ENCODE measurements around the gene LRIT2. TPM values are rescaled to one million over a fixed set of nuclear protein-coding genes. Genes with fewer than 3 reads are reported as not detected.

LRIT2 gene
- polyA plus RNA-seq, 6 donors from 2014 or later, result not detected

- H3K9me3 Mint-ChIP-seq, result peaks cover 0 to 1% (median 0%) of the 10 kb centered on the region in 7 donors
- ATAC-seq (ENCODE audit: low read depth in 2 of 2) (no peak), DNase-seq (no peak)
- H3K27me3 Mint-ChIP-seq, result peaks cover 26 to 54% (median 43%) of the 10 kb centered on the region in 3 donors
- H3K27ac Mint-ChIP-seq, result no peak overlapping the region
- no peak overlapping the region for H3K4me3 Mint-ChIP-seq
- H3K4me1 Mint-ChIP-seq, result peaks cover 0 to 6% (median 0%) of the 10 kb centered on the region in 3 donors
- H3K36me3 Mint-ChIP-seq, result no peaks in the 10 kb centered on the region
These were observed 13.8 kb downstream of the LRIT2 start for GRCh38 chr10:84211566-84211965.

GRCh38 chr10:84208023-84208422 lies 17.3 kb downstream of the LRIT2 start:
- no peak overlapping the region for H3K4me3 Mint-ChIP-seq
- no peak overlapping the region for H3K27ac Mint-ChIP-seq
- H3K9me3 Mint-ChIP-seq, result peaks cover 0 to 1% (median 0%) of the 10 kb centered on the region in 7 donors
- no peaks in the 10 kb centered on the region for H3K36me3 Mint-ChIP-seq
- no peaks in the 10 kb centered on the region for H3K4me1 Mint-ChIP-seq
- DNase-seq (no peak), ATAC-seq (ENCODE audit: low read depth in 2 of 2) (no peak)
- H3K27me3 Mint-ChIP-seq, result peaks cover 33 to 49% (median 36%) of the 10 kb centered on the region in 3 donors

- no peaks in the 10 kb centered on the region for H3K4me1 Mint-ChIP-seq
- H3K27me3 Mint-ChIP-seq, result peaks cover 26 to 32% (median 27%) of the 10 kb centered on the region in 3 donors
- H3K4me3 Mint-ChIP-seq, result no peak overlapping the region
- H3K9me3 Mint-ChIP-seq, result peaks cover 0 to 1% (median 0%) of the 10 kb centered on the region in 7 donors
- DNase-seq, result no peak
- no peak for ATAC-seq (ENCODE audit: low read depth in 2 of 2)
- H3K27ac Mint-ChIP-seq, result no peak overlapping the region
- no peaks in the 10 kb centered on the region for H3K36me3 Mint-ChIP-seq
These were observed 19.4 kb downstream of the LRIT2 start for GRCh38 chr10:84205853-84206525.

- Mint-ChIP-seq H3K27me3 (peaks cover 23 to 35% (median 32%) of the 10 kb centered on the region in 3 donors), H3K27ac (no peak overlapping the region), H3K36me3 (no peaks in the 10 kb centered on the region), H3K4me1 (no peaks in the 10 kb centered on the region), H3K4me3 (no peak overlapping the region), H3K9me3 (peaks cover 0 to 1% (median 0%) of the 10 kb centered on the region in 7 donors)
- ATAC-seq (ENCODE audit: low read depth in 2 of 2), result peak; percentile 50 to 57
- peak; percentile 24 for DNase-seq
These were observed 20.1 kb downstream of the LRIT2 start for GRCh38 chr10:84205049-84205852.

GRCh38 chr10:84204610-84205009 lies 20.7 kb downstream of the LRIT2 start:
- Mint-ChIP-seq H3K27me3 (peaks cover 23 to 37% (median 32%) of the 10 kb centered on the region in 3 donors), H3K4me1 (no peaks in the 10 kb centered on the region), H3K4me3 (no peak overlapping the region), H3K9me3 (peaks cover 0 to 1% (median 0%) of the 10 kb centered on the region in 7 donors), H3K27ac (no peak overlapping the region), H3K36me3 (no peaks in the 10 kb centered on the region)
- DNase-seq (no peak), ATAC-seq (ENCODE audit: low read depth in 2 of 2) (no peak)

- Mint-ChIP-seq H3K27me3 (peaks cover 27 to 36% (median 32%) of the 10 kb centered on the region in 3 donors), H3K4me1 (no peaks in the 10 kb centered on the region), H3K36me3 (no peaks in the 10 kb centered on the region), H3K27ac (peak overlapping the region in 1 of 6 donors; percentile 59), H3K9me3 (peaks cover 0 to 1% (median 0%) of the 10 kb centered on the region in 7 donors), H3K4me3 (no peak overlapping the region)
- ATAC-seq (ENCODE audit: low read depth in 2 of 2) (no peak), DNase-seq (no peak)
These were observed 21.2 kb downstream of the LRIT2 start for GRCh38 chr10:84204122-84204521.

GRCh38 chr10:84202349-84202748 lies 23.0 kb downstream of the LRIT2 start:
- no peak for DNase-seq
- peak overlapping the region in 1 of 6 donors; percentile 15 for H3K27ac Mint-ChIP-seq
- peaks cover 0 to 1% (median 0%) of the 10 kb centered on the region in 7 donors for H3K9me3 Mint-ChIP-seq
- peaks cover 27 to 41% (median 30%) of the 10 kb centered on the region in 3 donors for H3K27me3 Mint-ChIP-seq
- H3K4me3 Mint-ChIP-seq, result no peak overlapping the region
- no peaks in the 10 kb centered on the region for H3K4me1 Mint-ChIP-seq
- no peak for ATAC-seq (ENCODE audit: low read depth in 2 of 2)
- H3K36me3 Mint-ChIP-seq, result no peaks in the 10 kb centered on the region

GRCh38 chr10:84201682-84202081 lies 23.7 kb downstream of the LRIT2 start:
- H3K4me1 Mint-ChIP-seq, result no peaks in the 10 kb centered on the region
- no peak for DNase-seq
- no peaks in the 10 kb centered on the region for H3K9me3 Mint-ChIP-seq
- peaks cover 27 to 41% (median 30%) of the 10 kb centered on the region in 3 donors for H3K27me3 Mint-ChIP-seq
- no peak for ATAC-seq (ENCODE audit: low read depth in 2 of 2)
- no peak overlapping the region for H3K27ac Mint-ChIP-seq
- no peak overlapping the region for H3K4me3 Mint-ChIP-seq
- no peaks in the 10 kb centered on the region for H3K36me3 Mint-ChIP-seq

- H3K36me3 Mint-ChIP-seq, result no peaks in the 10 kb centered on the region
- H3K4me1 Mint-ChIP-seq, result no peaks in the 10 kb centered on the region
- no peak overlapping the region for H3K27ac Mint-ChIP-seq
- no peak for DNase-seq
- no peak overlapping the region for H3K4me3 Mint-ChIP-seq
- no peaks in the 10 kb centered on the region for H3K9me3 Mint-ChIP-seq
- H3K27me3 Mint-ChIP-seq, result peaks cover 30 to 44% (median 30%) of the 10 kb centered on the region in 3 donors
- peak in 1 of 2 donors; percentile 23 for ATAC-seq (ENCODE audit: low read depth in 2 of 2)
These were observed 24.1 kb downstream of the LRIT2 start for GRCh38 chr10:84201244-84201606.

GRCh38 chr10:84200537-84201243 lies 24.7 kb downstream of the LRIT2 start:
- no peak for ATAC-seq (ENCODE audit: low read depth in 2 of 2)
- no peak for DNase-seq
- Mint-ChIP-seq H3K4me3 (no peak overlapping the region), H3K36me3 (no peaks in the 10 kb centered on the region), H3K27ac (peak overlapping the region in 1 of 6 donors; percentile 54), H3K9me3 (no peaks in the 10 kb centered on the region), H3K27me3 (peaks cover 30 to 47% (median 32%) of the 10 kb centered on the region in 3 donors), H3K4me1 (peaks cover 0 to 1% (median 0%) of the 10 kb centered on the region in 3 donors)

- Mint-ChIP-seq H3K9me3 (no peaks in the 10 kb centered on the region), H3K27ac (no peak overlapping the region), H3K36me3 (no peaks in the 10 kb centered on the region), H3K4me1 (peaks cover 4 to 5% (median 5%) of the 10 kb centered on the region in 3 donors), H3K4me3 (peak overlapping the region in 1 of 8 donors; percentile 0), H3K27me3 (peaks cover 34 to 52% (median 37%) of the 10 kb centered on the region in 3 donors)
- no peak for ATAC-seq (ENCODE audit: low read depth in 2 of 2)
- no peak for DNase-seq
These were observed 27.0 kb downstream of the LRIT2 start for GRCh38 chr10:84198206-84198915.

- Mint-ChIP-seq H3K36me3 (no peaks in the 10 kb centered on the region), H3K4me1 (peaks cover 4 to 5% (median 5%) of the 10 kb centered on the region in 3 donors), H3K4me3 (no peak overlapping the region), H3K27ac (no peak overlapping the region), H3K9me3 (no peaks in the 10 kb centered on the region), H3K27me3 (peaks cover 41 to 59% (median 44%) of the 10 kb centered on the region in 3 donors)
- no peak for DNase-seq
- ATAC-seq (ENCODE audit: low read depth in 2 of 2), result no peak
These were observed 27.7 kb downstream of the LRIT2 start for GRCh38 chr10:84197643-84198042.

- ATAC-seq (ENCODE audit: low read depth in 2 of 2) (no peak), DNase-seq (no peak)
- H3K4me3 Mint-ChIP-seq, result no peak overlapping the region
- peaks cover 4 to 5% (median 5%) of the 10 kb centered on the region in 3 donors for H3K4me1 Mint-ChIP-seq
- H3K36me3 Mint-ChIP-seq, result no peaks in the 10 kb centered on the region
- peaks cover 45 to 66% (median 51%) of the 10 kb centered on the region in 3 donors for H3K27me3 Mint-ChIP-seq
- no peak overlapping the region for H3K27ac Mint-ChIP-seq
- H3K9me3 Mint-ChIP-seq, result no peaks in the 10 kb centered on the region
These were observed 28.4 kb downstream of the LRIT2 start for GRCh38 chr10:84196941-84197340.

Measured in naive B cell (primary cell).